GM18861 (cell line): ENCODE measurements around the gene PCDHB4.
"Not testable (repeated sequence)": the region's sequence is repeated elsewhere in the genome, so short reads cannot be mapped to it uniquely, and the experiment has no call there.

Experiments
- ATAC-seq: cut with Tn5 transposase; IDR thresholded peaks from one replicate; pipeline ENCODE4 v1.9.1; 2021; ENCODE audit not compliant: unreplicated experiment

PCDHB4 gene

GRCh38 chr5:141121563-141121962 is at the start of gene PCDHB4:
Gene PCDHB4, plus strand, starts transcription at chr5:141121818. Its CDS starts 181 bp downstream, at chr5:141121999.
- ATAC-seq = no peak

- no peak for ATAC-seq
These were observed 43.8 kb upstream of the PCDHB4 start for GRCh38 chr5:141077826-141078225.

GRCh38 chr5:141082228-141082627 is 39.4 kb upstream of the PCDHB4 start:
- ATAC-seq = no peak

- no peak for ATAC-seq
These were observed 37.1 kb upstream of the PCDHB4 start for GRCh38 chr5:141084487-141084989.

- no peak for ATAC-seq
These were observed 26.9 kb upstream of the PCDHB4 start, which contains the start of gene PCDHB2 for GRCh38 chr5:141094481-141095262. Gene PCDHB2, plus strand, starts transcription at chr5:141094615. Its CDS starts 176 bp downstream, at chr5:141094791.

GRCh38 chr5:141095263-141095641 is 26.4 kb upstream of the PCDHB4 start:
- no peak for ATAC-seq

GRCh38 chr5:141096181-141096580 is 25.4 kb upstream of the PCDHB4 start:
- ATAC-seq = not testable (repeated sequence)

- not testable (repeated sequence) for ATAC-seq
These were observed 25.0 kb upstream of the PCDHB4 start for GRCh38 chr5:141096586-141096985.

GRCh38 chr5:141100243-141100805 is 21.3 kb upstream of the PCDHB4 start, which contains the start of gene PCDHB3:
Gene PCDHB3, plus strand, starts transcription at chr5:141100473. Its CDS starts 177 bp downstream, at chr5:141100650.
- no peak for ATAC-seq

- no peak for ATAC-seq
These were observed 20.6 kb upstream of the PCDHB4 start for GRCh38 chr5:141101059-141101458.

GRCh38 chr5:141102070-141102469 is 19.5 kb upstream of the PCDHB4 start:
- ATAC-seq = not testable (repeated sequence)

GRCh38 chr5:141102471-141102870 is 19.1 kb upstream of the PCDHB4 start:
- ATAC-seq = not testable (repeated sequence)

GRCh38 chr5:141105350-141105749 is 16.3 kb upstream of the PCDHB4 start:
- ATAC-seq = no peak

- ATAC-seq = no peak
These were observed 2.4 kb upstream of the PCDHB4 start for GRCh38 chr5:141119250-141119649.

- no peak for ATAC-seq
These were observed 367 bp downstream of the PCDHB4 start for GRCh38 chr5:141121985-141122384.

- ATAC-seq = not testable (repeated sequence)
These were observed 1.9 kb downstream of the PCDHB4 start for GRCh38 chr5:141123396-141124135.

GRCh38 chr5:141127305-141127704 is 5.7 kb downstream of the PCDHB4 start:
- ATAC-seq = no peak

GRCh38 chr5:141135030-141135717 is 13.6 kb downstream of the PCDHB4 start, which contains the start of gene PCDHB5:
Gene PCDHB5, plus strand, starts transcription at chr5:141135206. Its CDS starts 229 bp downstream, at chr5:141135435.
- ATAC-seq = no peak

- ATAC-seq = no peak
These were observed 14.2 kb downstream of the PCDHB4 start for GRCh38 chr5:141135718-141136266.

GRCh38 chr5:141137346-141137745 is 15.7 kb downstream of the PCDHB4 start:
- not testable (repeated sequence) for ATAC-seq
